ENCODE data around the gene OR52W1. TPM values are rescaled to one million over a fixed set of nuclear protein-coding genes. Genes with fewer than 3 reads are reported as not detected.

Gene OR52W1
- total RNA-seq, 1 experiment from 2014 or later, result not detected

DNA sequence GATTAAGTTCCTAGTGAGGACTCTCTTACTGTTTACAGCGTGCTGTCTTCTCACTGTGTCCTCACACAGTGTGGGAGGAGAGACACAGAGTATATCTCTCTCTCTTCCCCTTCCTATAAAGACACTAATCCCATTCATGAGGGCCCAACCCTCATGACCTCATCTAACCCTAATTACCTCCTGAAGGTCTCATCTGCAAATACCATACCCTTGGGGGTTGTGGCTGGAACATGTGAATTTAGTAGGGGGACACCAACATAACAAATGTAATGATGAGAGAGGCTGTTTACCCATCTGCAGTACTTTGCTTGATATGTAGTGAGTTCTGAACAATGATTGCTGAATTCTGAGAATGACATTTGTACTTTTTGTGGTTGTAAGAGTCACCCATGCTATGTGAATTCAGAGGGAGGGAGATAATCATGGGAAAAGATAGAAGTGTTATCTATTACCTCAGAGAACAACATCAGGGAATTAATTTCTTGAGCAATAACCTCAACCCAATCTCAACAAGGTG, 4.9 kb upstream of the OR52W1 start:
- Histone ChIP-seq H3K4me3 (replicated peaks in 1 of 2; ENCODE audit: low read depth in 1 of 2, low read length in 2 of 2) (no peak overlapping the region), H3K27me3 (ENCODE audit: insufficient read depth, low read length) (peaks cover 50% of the 10 kb centered on the region), H3K4me1 (ENCODE audit: control insufficient read depth in 1 of 2, insufficient read depth in 2 of 2, low read length in 2 of 2) (no peaks in the 10 kb centered on the region), H2AFZ (ENCODE audit: low read depth, low read length, poor library complexity, severe bottlenecking) (no peak overlapping the region), H3K27ac (ENCODE audit: low read depth, low read length) (no peak overlapping the region), H4K20me1 (ENCODE audit: insufficient read depth) (no peaks in the 10 kb centered on the region), H3K4me2 (ENCODE audit: low read length) (no peak overlapping the region), H3K36me3 (ENCODE audit: control insufficient read depth in 1 of 2, insufficient read depth in 2 of 2, low read length in 2 of 2) (no peaks in the 10 kb centered on the region), H3K9me3 (ENCODE audit: control insufficient read depth in 1 of 2, insufficient read depth in 1 of 2, low read depth in 1 of 2, low read length in 2 of 2) (no peaks in the 10 kb centered on the region), H3K9me2 (ENCODE audit: insufficient read depth) (no peaks in the 10 kb centered on the region), H3K79me2 (ENCODE audit: insufficient read depth, low read length) (no peaks in the 10 kb centered on the region), H3K9ac (ENCODE audit: low read length) (no peak overlapping the region)
- POLR2A ChIA-PET, result no interaction called here
- no peak for DNase-seq (ENCODE audit: low read depth, low spot score)
- ATAC-seq, result no peak
- intact Hi-C loops (cut with micrococcal nuclease), result no loop called here
- CTCF ChIA-PET, result no interaction called here
- no TSS peak for BruUV-seq (replicated peaks)
- RAD21 ChIA-PET (ENCODE audit: low non-redundant PET in 1 of 2, low total read pairs in 2 of 2, uncharacterized antibody in 2 of 2, unreplicated experiment in 2 of 2), result no interaction called here
- no peak for TF ChIP-seq TCF7L2 (IDR thresholded peaks at IDR 0.05; ENCODE audit: borderline replicate concordance, extremely low read depth, insufficient read depth, insufficient read length)
- TF ChIP-seq, protein P1, sequence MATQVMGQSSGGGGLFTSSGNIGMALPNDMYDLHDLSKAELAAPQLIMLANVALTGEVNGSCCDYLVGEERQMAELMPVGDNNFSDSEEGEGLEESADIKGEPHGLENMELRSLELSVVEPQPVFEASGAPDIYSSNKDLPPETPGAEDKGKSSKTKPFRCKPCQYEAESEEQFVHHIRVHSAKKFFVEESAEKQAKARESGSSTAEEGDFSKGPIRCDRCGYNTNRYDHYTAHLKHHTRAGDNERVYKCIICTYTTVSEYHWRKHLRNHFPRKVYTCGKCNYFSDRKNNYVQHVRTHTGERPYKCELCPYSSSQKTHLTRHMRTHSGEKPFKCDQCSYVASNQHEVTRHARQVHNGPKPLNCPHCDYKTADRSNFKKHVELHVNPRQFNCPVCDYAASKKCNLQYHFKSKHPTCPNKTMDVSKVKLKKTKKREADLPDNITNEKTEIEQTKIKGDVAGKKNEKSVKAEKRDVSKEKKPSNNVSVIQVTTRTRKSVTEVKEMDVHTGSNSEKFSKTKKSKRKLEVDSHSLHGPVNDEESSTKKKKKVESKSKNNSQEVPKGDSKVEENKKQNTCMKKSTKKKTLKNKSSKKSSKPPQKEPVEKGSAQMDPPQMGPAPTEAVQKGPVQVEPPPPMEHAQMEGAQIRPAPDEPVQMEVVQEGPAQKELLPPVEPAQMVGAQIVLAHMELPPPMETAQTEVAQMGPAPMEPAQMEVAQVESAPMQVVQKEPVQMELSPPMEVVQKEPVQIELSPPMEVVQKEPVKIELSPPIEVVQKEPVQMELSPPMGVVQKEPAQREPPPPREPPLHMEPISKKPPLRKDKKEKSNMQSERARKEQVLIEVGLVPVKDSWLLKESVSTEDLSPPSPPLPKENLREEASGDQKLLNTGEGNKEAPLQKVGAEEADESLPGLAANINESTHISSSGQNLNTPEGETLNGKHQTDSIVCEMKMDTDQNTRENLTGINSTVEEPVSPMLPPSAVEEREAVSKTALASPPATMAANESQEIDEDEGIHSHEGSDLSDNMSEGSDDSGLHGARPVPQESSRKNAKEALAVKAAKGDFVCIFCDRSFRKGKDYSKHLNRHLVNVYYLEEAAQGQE (IDR thresholded peaks at IDR 0.05; ENCODE audit: low read depth), result no peak
- TF ChIP-seq, protein P2, sequence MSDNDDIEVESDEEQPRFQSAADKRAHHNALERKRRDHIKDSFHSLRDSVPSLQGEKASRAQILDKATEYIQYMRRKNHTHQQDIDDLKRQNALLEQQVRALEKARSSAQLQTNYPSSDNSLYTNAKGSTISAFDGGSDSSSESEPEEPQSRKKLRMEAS (IDR thresholded peaks at IDR 0.05), result no peak
- no peak for TF ChIP-seq CBX3 (IDR thresholded peaks at IDR 0.05; ENCODE audit: low read depth)
- TF ChIP-seq EZH2phosphoT487 (IDR thresholded peaks at IDR 0.05; ENCODE audit: borderline replicate concordance), result no peak
- TF ChIP-seq ZNF274 (IDR thresholded peaks at IDR 0.05; ENCODE audit: low read depth, low read length), result no peak
- no peak for TF ChIP-seq SP1 (IDR thresholded peaks at IDR 0.05; ENCODE audit: low read depth)
- no peak for TF ChIP-seq YY1 (IDR thresholded peaks at IDR 0.05; ENCODE audit: extremely low read depth, insufficient replicate concordance, low read depth, low read length)
- TF ChIP-seq, protein P3, sequence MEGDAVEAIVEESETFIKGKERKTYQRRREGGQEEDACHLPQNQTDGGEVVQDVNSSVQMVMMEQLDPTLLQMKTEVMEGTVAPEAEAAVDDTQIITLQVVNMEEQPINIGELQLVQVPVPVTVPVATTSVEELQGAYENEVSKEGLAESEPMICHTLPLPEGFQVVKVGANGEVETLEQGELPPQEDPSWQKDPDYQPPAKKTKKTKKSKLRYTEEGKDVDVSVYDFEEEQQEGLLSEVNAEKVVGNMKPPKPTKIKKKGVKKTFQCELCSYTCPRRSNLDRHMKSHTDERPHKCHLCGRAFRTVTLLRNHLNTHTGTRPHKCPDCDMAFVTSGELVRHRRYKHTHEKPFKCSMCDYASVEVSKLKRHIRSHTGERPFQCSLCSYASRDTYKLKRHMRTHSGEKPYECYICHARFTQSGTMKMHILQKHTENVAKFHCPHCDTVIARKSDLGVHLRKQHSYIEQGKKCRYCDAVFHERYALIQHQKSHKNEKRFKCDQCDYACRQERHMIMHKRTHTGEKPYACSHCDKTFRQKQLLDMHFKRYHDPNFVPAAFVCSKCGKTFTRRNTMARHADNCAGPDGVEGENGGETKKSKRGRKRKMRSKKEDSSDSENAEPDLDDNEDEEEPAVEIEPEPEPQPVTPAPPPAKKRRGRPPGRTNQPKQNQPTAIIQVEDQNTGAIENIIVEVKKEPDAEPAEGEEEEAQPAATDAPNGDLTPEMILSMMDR (IDR thresholded peaks at IDR 0.05 in 2 of 3, conservative IDR thresholded peaks at IDR 0.05 in 1 of 3; ENCODE audit: borderline replicate concordance in 1 of 3, insufficient read depth in 1 of 3, low read depth in 2 of 3, low read length in 2 of 3), result no peak
- TF ChIP-seq SIN3A (IDR thresholded peaks at IDR 0.05; ENCODE audit: low read depth), result no peak
- TF ChIP-seq JUND (IDR thresholded peaks at IDR 0.05), result no peak
- TF ChIP-seq ZFX (IDR thresholded peaks at IDR 0.05), result no peak
- no peak for TF ChIP-seq EZH2 (IDR thresholded peaks at IDR 0.05)

Measured in HCT116 (cell line).